Vagina (tissue), 2 donors: ENCODE measurements around the gene MEF2A. TPM values are rescaled to one million over a fixed set of nuclear protein-coding genes. Genes with fewer than 3 reads are reported as not detected.

Experiments used
- DNase-seq, 2 donors: peaks; one replicate each; pipeline ENCODE4 v3.0.0-alpha.2; 2017; ENCODE audit errors: extremely low spot score in 2 of 2
- H3K27ac ChIP-seq: fragments of 200-600 bp; sonication (generic); one replicate; pipeline ENCODE4 v1.5.1; 2019
- H3K27me3 ChIP-seq: fragments of 200-600 bp; sonication (generic); one replicate; pipeline ENCODE4 v1.5.1; 2019
- H3K36me3 ChIP-seq, 2 donors: fragments of 200-600 bp; sonication (generic); one replicate each; pipeline ENCODE4 v1.5.1; 2017 to 2019
- H3K4me1 ChIP-seq: fragments of 200-600 bp; sonication (generic); one replicate; pipeline ENCODE4 v1.5.1; 2019
- H3K4me3 ChIP-seq, 2 donors: fragments of 200-600 bp; sonication (generic); 1 replicate in 1 of 2; 2 replicates in 1 of 2; pipeline ENCODE4 v1.5.1; 2016 to 2019
- H3K9me3 ChIP-seq: fragments of 200-600 bp; sonication (generic); one replicate; pipeline ENCODE4 v1.5.1; 2019
- POLR2A ChIP-seq, 2 donors: fragments of 450-650 bp; IDR thresholded peaks; one replicate each; pipeline ENCODE4 v1.6.1; 2017; ENCODE audit warnings: antibody characterized with exemption in 2 of 2, mild to moderate bottlenecking in 2 of 2, moderate library complexity in 2 of 2
- POLR2AphosphoS5 ChIP-seq, 2 donors: sonication (generic); formaldehyde crosslinking; IDR thresholded peaks; one replicate each; pipeline ENCODE4 v1.9.0; 2017; ENCODE audit warnings: antibody characterized with exemption in 2 of 2, mild to moderate bottlenecking in 2 of 2, low read depth in 1 of 2; ENCODE audit not compliant: insufficient read depth in 1 of 2
- intact Hi-C: fragments of 100-400 bp; cut with DNase I; formaldehyde crosslinking; loops from one replicate; pipeline ENCODE4 v1.15.1; 2023
- total RNA-seq: library from RNA; depleted of rRNA; stranded (reverse); fragments of >200 nt; gene quantifications from one replicate; pipeline ENCODE4 v1.2.3, GENCODE V29; 2016
- TF ChIP-seq, protein P1 (sequence below), 3 experiments: fragments of 450-650 bp in 2 of 3; fragments of 200-600 bp in 1 of 3; sonication (generic) in 1 of 3; IDR thresholded peaks; one replicate each; pipeline ENCODE4 v1.5.1; 2017 to 2019; ENCODE audit warnings: antibody characterized with exemption in 3 of 3, mild to moderate bottlenecking in 2 of 3, moderate library complexity in 2 of 3

MEF2A gene
- total RNA-seq, 1 donor from 2014 or later, result 51.3 TPM

GRCh38 chr15:99736702-99737101 is 170.9 kb downstream of the MEF2A start:
- no peak overlapping the region for H3K27ac ChIP-seq
- H3K36me3 ChIP-seq, result no peaks in the 10 kb centered on the region
- no peaks in the 10 kb centered on the region for H3K27me3 ChIP-seq
- no peak overlapping the region for H3K4me3 ChIP-seq
- intact Hi-C loops, result no loop called here
- DNase-seq, result no peak
- no peaks in the 10 kb centered on the region for H3K9me3 ChIP-seq
- peaks cover 11% of the 10 kb centered on the region for H3K4me1 ChIP-seq
- TF ChIP-seq, protein P1, sequence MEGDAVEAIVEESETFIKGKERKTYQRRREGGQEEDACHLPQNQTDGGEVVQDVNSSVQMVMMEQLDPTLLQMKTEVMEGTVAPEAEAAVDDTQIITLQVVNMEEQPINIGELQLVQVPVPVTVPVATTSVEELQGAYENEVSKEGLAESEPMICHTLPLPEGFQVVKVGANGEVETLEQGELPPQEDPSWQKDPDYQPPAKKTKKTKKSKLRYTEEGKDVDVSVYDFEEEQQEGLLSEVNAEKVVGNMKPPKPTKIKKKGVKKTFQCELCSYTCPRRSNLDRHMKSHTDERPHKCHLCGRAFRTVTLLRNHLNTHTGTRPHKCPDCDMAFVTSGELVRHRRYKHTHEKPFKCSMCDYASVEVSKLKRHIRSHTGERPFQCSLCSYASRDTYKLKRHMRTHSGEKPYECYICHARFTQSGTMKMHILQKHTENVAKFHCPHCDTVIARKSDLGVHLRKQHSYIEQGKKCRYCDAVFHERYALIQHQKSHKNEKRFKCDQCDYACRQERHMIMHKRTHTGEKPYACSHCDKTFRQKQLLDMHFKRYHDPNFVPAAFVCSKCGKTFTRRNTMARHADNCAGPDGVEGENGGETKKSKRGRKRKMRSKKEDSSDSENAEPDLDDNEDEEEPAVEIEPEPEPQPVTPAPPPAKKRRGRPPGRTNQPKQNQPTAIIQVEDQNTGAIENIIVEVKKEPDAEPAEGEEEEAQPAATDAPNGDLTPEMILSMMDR (IDR thresholded peaks at IDR 0.05), result no peak
- TF ChIP-seq POLR2AphosphoS5 (IDR thresholded peaks at IDR 0.05; ENCODE audit: insufficient read depth in 1 of 2, low read depth in 1 of 2), result no peak

- H3K27ac ChIP-seq, result no peak overlapping the region
- no peaks in the 10 kb centered on the region for H3K36me3 ChIP-seq
- no peaks in the 10 kb centered on the region for H3K9me3 ChIP-seq
- no peak overlapping the region for H3K4me3 ChIP-seq
- TF ChIP-seq POLR2AphosphoS5 (IDR thresholded peaks at IDR 0.05; ENCODE audit: insufficient read depth in 1 of 2, low read depth in 1 of 2), result no peak
- TF ChIP-seq POLR2A (IDR thresholded peaks at IDR 0.05), result no peak
- TF ChIP-seq, protein P1 (IDR thresholded peaks at IDR 0.05), result no peak
- no peaks in the 10 kb centered on the region for H3K27me3 ChIP-seq
- no peaks in the 10 kb centered on the region for H3K4me1 ChIP-seq
- intact Hi-C loops, result no loop called here
- DNase-seq, result peak in 1 of 2 donors; percentile 67
Measured at GRCh38 chr15:99738021-99738847, 172.4 kb downstream of the MEF2A start.

GRCh38 chr15:99741835-99742234 is 176.1 kb downstream of the MEF2A start:
- Histone ChIP-seq H3K4me3 (no peak overlapping the region), H3K9me3 (no peaks in the 10 kb centered on the region), H3K4me1 (no peaks in the 10 kb centered on the region), H3K27ac (no peak overlapping the region), H3K27me3 (no peaks in the 10 kb centered on the region), H3K36me3 (no peaks in the 10 kb centered on the region)
- peak in 1 of 2 donors; percentile 70 for DNase-seq
- TF ChIP-seq, protein P1 (IDR thresholded peaks at IDR 0.05), result no peak
- TF ChIP-seq POLR2A (IDR thresholded peaks at IDR 0.05), result no peak
- no peak for TF ChIP-seq POLR2AphosphoS5 (IDR thresholded peaks at IDR 0.05; ENCODE audit: insufficient read depth in 1 of 2, low read depth in 1 of 2)
- intact Hi-C loops, result no loop called here

DNA sequence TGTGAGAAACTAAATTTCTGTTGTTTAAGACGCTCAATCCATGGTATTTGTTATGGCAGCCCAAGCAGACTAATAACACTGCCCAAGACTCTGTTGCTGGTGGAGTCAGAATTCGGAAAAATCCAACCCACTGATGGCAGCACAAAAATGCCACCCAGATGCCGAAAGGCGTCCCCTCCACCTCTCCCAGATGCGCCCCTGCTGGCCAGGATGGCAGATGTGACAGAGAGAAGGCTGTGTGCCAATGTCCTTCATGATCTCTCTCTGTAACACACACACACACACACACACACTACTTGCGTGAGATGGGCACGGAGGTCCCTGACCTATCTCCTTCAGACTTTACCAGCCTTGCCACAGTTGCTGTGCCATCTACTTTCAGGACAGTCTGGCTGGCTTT is 178.4 kb downstream of the MEF2A start:
- no peak for TF ChIP-seq POLR2A (IDR thresholded peaks at IDR 0.05)
- no peak for TF ChIP-seq POLR2AphosphoS5 (IDR thresholded peaks at IDR 0.05; ENCODE audit: insufficient read depth in 1 of 2, low read depth in 1 of 2)
- TF ChIP-seq, protein P1 (IDR thresholded peaks at IDR 0.05), result no peak
- H3K27me3 ChIP-seq, result no peaks in the 10 kb centered on the region
- H3K4me1 ChIP-seq, result no peaks in the 10 kb centered on the region
- no peaks in the 10 kb centered on the region for H3K36me3 ChIP-seq
- intact Hi-C loops, result no loop called here
- no peaks in the 10 kb centered on the region for H3K9me3 ChIP-seq
- no peak for DNase-seq
- H3K27ac ChIP-seq, result no peak overlapping the region
- no peak overlapping the region for H3K4me3 ChIP-seq

- no peaks in the 10 kb centered on the region for H3K27me3 ChIP-seq
- TF ChIP-seq, protein P1 (IDR thresholded peaks at IDR 0.05), result no peak
- no peak for TF ChIP-seq POLR2AphosphoS5 (IDR thresholded peaks at IDR 0.05; ENCODE audit: insufficient read depth in 1 of 2, low read depth in 1 of 2)
- TF ChIP-seq POLR2A (IDR thresholded peaks at IDR 0.05), result no peak
- no peak overlapping the region for H3K27ac ChIP-seq
- no peaks in the 10 kb centered on the region for H3K9me3 ChIP-seq
- DNase-seq, result no peak
- H3K4me3 ChIP-seq, result no peak overlapping the region
- intact Hi-C loops, result no loop called here
- H3K4me1 ChIP-seq, result no peaks in the 10 kb centered on the region
- no peaks in the 10 kb centered on the region for H3K36me3 ChIP-seq
Measured at GRCh38 chr15:99745370-99746086, 179.7 kb downstream of the MEF2A start.
